HG02610 (cell line): Measurements from ENCODE around the gene ELP1.

Experiments used
- ATAC-seq: cut with Tn5 transposase; IDR thresholded peaks from one replicate; pipeline ENCODE4 v1.9.1; 2021; ENCODE audit warnings: mild to moderate bottlenecking, moderate library complexity; ENCODE audit not compliant: unreplicated experiment

ELP1 gene

GRCh38 chr9:108883085-108883484 is 50.8 kb downstream of the ELP1 start:
- ATAC-seq = no peak

- no peak for ATAC-seq
Measured at GRCh38 chr9:108882052-108882888, 51.7 kb downstream of the ELP1 start.

- ATAC-seq = no peak
Measured at GRCh38 chr9:108880738-108881316, 53.1 kb downstream of the ELP1 start.

- no peak for ATAC-seq
Measured at GRCh38 chr9:108877524-108877923, 56.4 kb downstream of the ELP1 start.

GRCh38 chr9:108876425-108876824 is 57.5 kb downstream of the ELP1 start:
- no peak for ATAC-seq

- peak; percentile 71 for ATAC-seq
Measured at GRCh38 chr9:108874058-108874788, 59.7 kb downstream of the ELP1 start.

GRCh38 chr9:108869092-108869725 is 64.7 kb downstream of the ELP1 start:
- no peak for ATAC-seq

GRCh38 chr9:108867829-108868228 is 66.1 kb downstream of the ELP1 start:
- ATAC-seq = no peak

GRCh38 chr9:108867116-108867515 is 66.8 kb downstream of the ELP1 start:
- no peak for ATAC-seq

GRCh38 chr9:108866001-108866420 is 67.9 kb downstream of the ELP1 start:
- no peak for ATAC-seq

- no peak for ATAC-seq
Measured at GRCh38 chr9:108865037-108865436, 68.9 kb downstream of the ELP1 start.

GRCh38 chr9:108864446-108864845 is 69.5 kb downstream of the ELP1 start:
- no peak for ATAC-seq

GRCh38 chr9:108863891-108864290 is 70.0 kb downstream of the ELP1 start:
- ATAC-seq = no peak

- no peak for ATAC-seq
Measured at GRCh38 chr9:108861997-108862396, 71.9 kb downstream of the ELP1 start, which contains the start of gene ACTL7A. Gene ACTL7A (plus strand): TSS chr9:108862266. CDS start chr9:108862323, 57 bp downstream.

GRCh38 chr9:108861464-108861863 is 72.5 kb downstream of the ELP1 start:
- ATAC-seq = no peak

- ATAC-seq = no peak
Measured at GRCh38 chr9:108860764-108861163, 73.2 kb downstream of the ELP1 start.

GRCh38 chr9:108860354-108860753 is 73.6 kb downstream of the ELP1 start:
- ATAC-seq = no peak

GRCh38 chr9:108859459-108860114 is 74.3 kb downstream of the ELP1 start:
- peak; percentile 89 for ATAC-seq

GRCh38 chr9:108857572-108857971 is 76.4 kb downstream of the ELP1 start:
- ATAC-seq = no peak

GRCh38 chr9:108855888-108856287 is 78.0 kb downstream of the ELP1 start, which contains the start of gene ACTL7B:
Gene ACTL7B (minus strand): TSS chr9:108855986. CDS start chr9:108855930, 56 bp downstream.
- no peak for ATAC-seq

GRCh38 chr9:108855529-108855886 is 78.4 kb downstream of the ELP1 start:
- ATAC-seq = no peak
